Inflammatory macrophage (primary cell): ENCODE measurements around the gene PYGB.

Experiments used
- DNase-seq, 2 donors: peaks; one replicate each; pipeline ENCODE4 v3.0.0-alpha.2; 2020 to 2022
- total RNA-seq, 18 experiments: gene quantifications; one replicate each; lab custom pipeline; 2026; ENCODE audit warnings: mixed read lengths in 6 of 18, inconsistent platforms in 2 of 18; lab: John Stamatoyannopoulos, UW

PYGB gene
- total RNA-seq = 41.8 to 170 (median 107) reads per million in 18 experiments

- peak; percentile 89 to 96 for DNase-seq
Measured at GRCh38 chr20:25247956-25248785, at the start of gene PYGB. Gene PYGB, plus strand, starts transcription at chr20:25248085. Its CDS starts 94 bp downstream, at chr20:25248179.

- no peak for DNase-seq
Measured at GRCh38 chr20:25198663-25199383, 49.1 kb upstream of the PYGB start.

DNA sequence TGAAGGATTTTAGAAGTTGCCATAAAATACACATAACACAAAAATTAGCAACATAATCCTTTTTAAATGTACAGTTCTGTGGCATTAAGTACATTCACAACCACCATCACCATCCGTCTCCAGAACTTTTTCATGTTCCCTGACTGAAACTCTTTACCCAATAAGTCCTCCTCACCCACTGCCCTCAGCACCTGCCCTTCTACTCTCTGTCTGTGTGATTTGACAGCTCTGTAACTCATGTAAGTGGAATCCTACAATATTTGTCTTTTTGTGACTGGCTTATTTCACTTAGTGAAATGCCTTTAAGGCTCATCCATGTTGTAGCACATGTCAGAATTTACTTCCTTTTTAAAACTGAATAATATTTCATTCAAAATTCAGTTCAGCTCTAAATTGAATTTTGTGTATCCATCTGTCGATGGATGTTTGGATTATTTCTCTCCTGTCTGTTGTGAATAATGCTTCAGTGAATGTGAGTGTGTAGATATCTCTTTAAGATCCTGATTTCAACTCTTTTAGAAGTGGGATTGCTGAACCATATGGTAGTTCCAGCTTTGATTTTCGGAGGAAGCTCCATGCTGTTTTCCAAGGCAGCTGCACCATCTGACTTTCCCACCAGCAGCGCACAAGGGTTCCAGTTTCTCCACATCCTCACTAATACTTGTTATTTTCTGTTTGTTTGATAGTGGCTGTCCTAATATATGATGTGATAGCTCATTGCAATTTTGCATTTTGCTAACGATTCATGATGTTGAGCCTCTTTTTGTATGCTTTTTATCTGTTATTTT is 48.2 kb upstream of the PYGB start:
- no peak for DNase-seq

- no peak for DNase-seq
Measured at GRCh38 chr20:25203089-25203488, 44.8 kb upstream of the PYGB start.

DNA sequence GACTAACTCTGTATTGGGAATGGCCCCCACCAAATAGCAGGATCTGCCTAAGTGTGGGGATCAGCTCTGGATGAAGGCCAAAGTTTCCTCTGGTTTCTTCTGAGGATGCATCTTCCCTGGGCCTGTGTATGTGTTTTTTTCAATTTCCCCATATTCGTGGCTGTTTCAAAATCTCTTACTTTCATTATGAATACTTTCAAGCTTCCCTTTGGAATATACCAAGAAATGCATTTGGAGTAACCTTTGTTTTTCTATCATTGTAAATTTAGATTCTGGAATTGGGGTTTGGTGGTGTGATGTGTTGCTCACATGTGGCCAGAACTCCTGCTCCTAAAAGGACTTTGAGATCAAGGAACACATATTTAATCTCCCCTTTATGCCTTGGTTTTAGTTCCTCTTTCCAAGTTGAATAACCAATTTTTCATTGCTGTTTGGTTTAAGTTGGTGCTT is 44.0 kb upstream of the PYGB start:
- DNase-seq = peak; percentile 52 to 87

- DNase-seq = peak; percentile 67
Measured at GRCh38 chr20:25204550-25205276, 43.2 kb upstream of the PYGB start.

GRCh38 chr20:25205277-25206062 is 42.4 kb upstream of the PYGB start:
- no peak for DNase-seq

DNA sequence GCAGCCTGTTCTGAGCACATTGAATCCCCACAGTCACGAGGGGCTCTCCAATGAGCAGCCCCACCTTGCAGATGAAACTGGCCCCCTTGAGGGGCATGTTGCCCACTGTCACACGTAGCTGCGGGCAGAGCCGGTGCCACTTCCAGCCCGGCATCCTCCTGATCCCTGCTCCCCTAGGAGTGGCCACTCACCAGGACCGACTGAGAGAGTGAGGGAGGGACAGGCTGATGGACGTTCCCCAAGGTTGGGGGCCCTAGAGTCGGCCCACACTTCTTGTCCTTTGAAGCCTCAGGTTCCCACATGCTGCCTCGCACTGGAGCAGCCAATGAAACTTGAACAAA is 41.9 kb upstream of the PYGB start:
- DNase-seq = no peak

DNA sequence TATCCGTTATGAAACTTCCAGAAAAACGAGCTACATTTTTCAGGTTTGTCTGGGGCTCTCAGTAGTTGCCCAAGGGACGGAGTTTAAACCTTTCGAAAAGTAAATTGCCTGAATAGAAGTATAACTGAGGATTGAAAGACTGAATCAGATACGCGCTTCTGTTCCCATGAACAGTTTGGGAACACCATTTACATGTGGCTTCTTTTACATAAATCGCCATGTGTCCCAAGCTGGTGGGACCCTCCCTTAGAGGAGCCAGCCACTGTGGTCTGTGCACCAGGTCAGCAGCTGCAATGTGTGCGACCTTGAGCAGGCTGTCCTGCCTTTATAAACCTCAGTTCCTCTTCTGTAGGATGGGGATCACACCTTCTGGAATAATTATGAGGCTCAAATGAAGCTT is 41.3 kb upstream of the PYGB start:
- DNase-seq = no peak

DNA sequence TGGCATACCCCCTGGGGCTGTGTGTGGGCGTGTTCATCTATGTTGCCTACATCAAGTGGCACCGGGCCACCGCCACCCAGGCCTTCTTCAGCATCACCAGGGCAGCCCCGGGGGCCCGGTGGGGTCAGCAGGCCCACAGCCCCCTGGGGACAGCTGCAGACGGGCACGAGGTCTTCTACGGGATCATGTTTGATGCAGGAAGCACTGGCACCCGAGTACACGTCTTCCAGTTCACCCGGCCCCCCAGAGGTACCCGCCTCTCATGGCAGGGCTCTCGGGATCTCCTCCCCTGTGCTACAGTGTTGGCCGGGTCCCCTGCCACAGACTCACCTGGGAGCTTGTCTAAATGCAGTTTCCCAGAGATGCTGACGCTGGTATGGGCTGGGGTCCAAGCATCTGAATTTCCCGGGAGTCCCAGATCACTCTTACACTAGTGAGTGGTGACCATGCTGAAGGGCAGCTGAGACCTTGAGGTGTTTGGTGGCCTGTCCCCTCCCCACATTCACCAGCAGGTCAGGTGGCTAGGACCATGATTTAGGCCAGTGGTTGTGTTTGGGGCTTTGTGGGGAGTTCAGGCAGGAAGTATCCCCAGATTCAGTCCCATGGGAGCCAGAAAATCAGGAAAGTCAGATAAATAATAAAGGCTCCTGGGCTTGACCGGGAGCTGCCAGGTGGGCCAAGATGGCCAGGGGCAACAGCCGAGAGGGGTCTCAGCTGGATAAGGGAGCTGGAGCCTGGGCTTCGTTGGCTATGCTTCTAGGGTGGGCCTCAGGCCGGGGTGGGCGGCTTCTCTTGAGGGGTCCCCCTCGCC is 40.5 kb upstream of the PYGB start:
- DNase-seq = no peak

- no peak for DNase-seq
Measured at GRCh38 chr20:25207960-25208534, 39.8 kb upstream of the PYGB start.

GRCh38 chr20:25209400-25209799 is 38.5 kb upstream of the PYGB start:
- DNase-seq = no peak

- no peak for DNase-seq
Measured at GRCh38 chr20:25209911-25210310, 38.0 kb upstream of the PYGB start.

GRCh38 chr20:25211273-25211672 is 36.6 kb upstream of the PYGB start:
- no peak for DNase-seq

DNA sequence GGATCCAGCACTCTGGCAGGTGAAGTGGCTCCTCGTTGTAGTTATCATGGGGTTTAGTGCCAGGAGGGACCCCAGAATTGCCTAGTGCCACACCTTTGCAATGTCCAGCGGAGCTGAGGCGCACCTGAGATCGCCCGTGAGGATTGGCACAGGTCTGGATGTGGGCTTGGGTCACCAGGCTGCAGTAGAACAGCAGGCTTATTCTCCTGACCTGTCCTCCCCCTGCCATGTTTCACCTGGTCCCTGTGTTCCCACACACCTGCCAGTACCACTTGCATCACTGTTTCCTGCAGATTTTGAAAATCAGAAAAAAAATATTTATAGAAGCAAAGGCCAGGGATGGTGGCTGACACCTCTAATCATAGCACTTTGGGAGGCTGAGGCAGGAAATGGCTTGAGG is 35.6 kb upstream of the PYGB start:
- DNase-seq = no peak

DNA sequence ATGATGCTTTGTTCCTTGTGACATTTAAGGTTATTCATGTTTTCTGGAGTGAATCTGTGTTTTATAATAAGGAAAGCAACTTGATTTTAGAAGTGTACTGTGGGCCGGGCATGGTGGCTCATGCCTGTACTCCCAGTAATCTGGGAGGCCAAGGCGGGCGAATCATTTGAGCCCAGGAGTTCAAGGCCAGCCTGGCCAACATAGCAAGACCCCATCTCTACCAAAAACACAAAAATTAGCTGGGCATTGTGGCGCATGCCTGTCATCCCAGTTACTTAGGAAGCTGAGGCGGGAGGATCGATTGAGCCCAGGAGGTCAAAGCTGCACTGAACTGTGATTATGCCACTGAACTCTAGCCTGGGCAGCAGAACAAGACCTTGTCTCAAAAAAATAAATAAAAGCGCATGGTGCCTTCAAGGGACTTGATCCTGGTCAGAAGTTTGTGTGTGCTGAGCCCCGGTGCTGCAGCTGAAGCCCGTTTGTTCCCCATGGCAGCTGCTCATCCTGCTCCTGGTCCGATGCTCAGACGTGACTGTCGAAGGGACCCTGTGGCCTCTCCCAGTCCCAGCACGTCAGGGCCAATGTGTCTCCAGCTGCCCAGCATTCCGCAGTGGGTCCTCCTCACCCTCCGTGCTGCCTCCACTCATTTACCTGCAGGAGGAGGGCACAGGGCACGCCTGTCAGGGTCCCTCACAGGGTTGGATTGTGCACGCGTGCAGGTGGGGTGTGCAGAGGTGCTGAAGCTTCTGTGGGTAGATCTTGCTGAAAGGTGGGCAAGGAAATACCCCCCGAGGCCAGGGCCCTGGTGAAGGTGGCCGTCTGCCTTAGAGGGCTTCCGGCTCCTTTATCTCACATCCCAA is 34.1 kb upstream of the PYGB start:
- no peak for DNase-seq

GRCh38 chr20:25214426-25214790 is 33.5 kb upstream of the PYGB start:
- DNase-seq = no peak

DNA sequence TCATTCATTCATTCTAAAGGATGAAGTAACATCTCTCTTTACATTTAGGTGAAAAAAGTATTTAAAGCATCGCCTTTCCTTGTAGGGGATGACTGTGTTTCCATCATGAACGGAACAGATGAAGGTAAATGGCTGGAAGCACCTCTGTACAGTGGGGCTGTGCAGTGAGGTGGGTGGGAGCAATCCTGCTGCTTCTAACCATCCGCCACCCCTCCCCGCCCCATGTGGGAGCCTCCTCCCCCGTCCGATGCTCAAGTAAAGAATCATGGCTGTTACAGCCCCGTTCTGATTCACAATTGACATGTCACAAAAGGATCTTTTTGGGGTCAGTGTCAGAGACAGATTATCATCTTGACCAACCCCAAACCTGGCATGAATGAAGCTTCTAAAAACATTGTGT is 33.1 kb upstream of the PYGB start:
- DNase-seq = no peak

DNA sequence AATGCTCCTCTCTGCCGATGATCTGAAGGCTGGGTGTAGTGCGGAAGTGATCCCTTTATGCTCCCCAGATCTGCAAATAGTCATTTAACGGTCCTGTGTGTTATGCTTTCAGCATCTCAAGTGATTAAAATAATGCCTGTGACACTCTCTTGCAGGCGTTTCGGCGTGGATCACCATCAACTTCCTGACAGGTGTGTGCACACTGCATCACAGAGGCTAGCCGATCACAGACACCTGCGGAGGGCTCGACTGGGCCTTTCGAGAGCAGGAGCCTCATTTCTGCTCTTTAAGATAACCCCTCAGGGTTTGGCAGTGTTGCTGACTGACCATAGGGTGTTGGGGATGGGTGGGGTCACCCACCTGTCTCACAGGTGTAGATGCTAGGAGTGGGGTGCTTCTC is 32.4 kb upstream of the PYGB start:
- no peak for DNase-seq
